ENCODE measurements around the gene DNAJC16. TPM values are rescaled to one million over a fixed set of nuclear protein-coding genes. Genes with fewer than 3 reads are reported as not detected.

DNAJC16 gene
- total and polyA plus RNA-seq, 4 donors: 3.3 to 14.2 (median 11.1) TPM

- H3K9me3 ChIP-seq (ENCODE audit: control insufficient read depth in 4 of 4, low read length in 3 of 4): no peaks in the 10 kb centered on the region
- no peaks in the 10 kb centered on the region for H3K36me3 ChIP-seq (ENCODE audit: control insufficient read depth in 4 of 4, insufficient read depth in 3 of 4, low read depth in 1 of 4, low read length in 3 of 4)
- peak overlapping the region; percentile 70 to 86 for H3K27ac ChIP-seq (ENCODE audit: low read depth in 1 of 2, low read length in 2 of 2)
- H3K27me3 ChIP-seq (ENCODE audit: control insufficient read depth in 4 of 4, insufficient read depth in 4 of 4, low read length in 3 of 4): no peaks in the 10 kb centered on the region
- TF ChIP-seq TAF1 (conservative IDR thresholded peaks at IDR 0.05) (no peak), YY1 (IDR thresholded peaks at IDR 0.05) (no peak), NR2F2 (IDR thresholded peaks at IDR 0.05) (no peak), RXRA (IDR thresholded peaks at IDR 0.05) (no peak), SP1 (IDR thresholded peaks at IDR 0.05) (peak; percentile 69), RAD21 (IDR thresholded peaks at IDR 0.05) (peak in 1 of 2 donors; percentile 16), CTCF (IDR thresholded peaks at IDR 0.05; ENCODE audit: low read depth, low read length, missing input control) (no peak), FOXA2 (IDR thresholded peaks at IDR 0.05) (peak; percentile 28), HNF4G (IDR thresholded peaks at IDR 0.05) (no peak), EGR1 (IDR thresholded peaks at IDR 0.05; ENCODE audit: low read depth in 2 of 2) (no peak), MAX (IDR thresholded peaks at IDR 0.05) (peak; percentile 69), HNF4A (conservative IDR thresholded peaks at IDR 0.05) (peak in 1 of 2 donors; percentile 15), GABPA (IDR thresholded peaks at IDR 0.05 in 1 of 2, conservative IDR thresholded peaks at IDR 0.05 in 1 of 2) (no peak), FOXA1 (IDR thresholded peaks at IDR 0.05) (no peak), JUND (IDR thresholded peaks at IDR 0.05) (no peak)
- TF ChIP-seq, protein P1, sequence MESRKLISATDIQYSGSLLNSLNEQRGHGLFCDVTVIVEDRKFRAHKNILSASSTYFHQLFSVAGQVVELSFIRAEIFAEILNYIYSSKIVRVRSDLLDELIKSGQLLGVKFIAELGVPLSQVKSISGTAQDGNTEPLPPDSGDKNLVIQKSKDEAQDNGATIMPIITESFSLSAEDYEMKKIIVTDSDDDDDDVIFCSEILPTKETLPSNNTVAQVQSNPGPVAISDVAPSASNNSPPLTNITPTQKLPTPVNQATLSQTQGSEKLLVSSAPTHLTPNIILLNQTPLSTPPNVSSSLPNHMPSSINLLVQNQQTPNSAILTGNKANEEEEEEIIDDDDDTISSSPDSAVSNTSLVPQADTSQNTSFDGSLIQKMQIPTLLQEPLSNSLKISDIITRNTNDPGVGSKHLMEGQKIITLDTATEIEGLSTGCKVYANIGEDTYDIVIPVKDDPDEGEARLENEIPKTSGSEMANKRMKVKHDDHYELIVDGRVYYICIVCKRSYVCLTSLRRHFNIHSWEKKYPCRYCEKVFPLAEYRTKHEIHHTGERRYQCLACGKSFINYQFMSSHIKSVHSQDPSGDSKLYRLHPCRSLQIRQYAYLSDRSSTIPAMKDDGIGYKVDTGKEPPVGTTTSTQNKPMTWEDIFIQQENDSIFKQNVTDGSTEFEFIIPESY (IDR thresholded peaks at IDR 0.05): no peak
- TF ChIP-seq, protein P2, sequence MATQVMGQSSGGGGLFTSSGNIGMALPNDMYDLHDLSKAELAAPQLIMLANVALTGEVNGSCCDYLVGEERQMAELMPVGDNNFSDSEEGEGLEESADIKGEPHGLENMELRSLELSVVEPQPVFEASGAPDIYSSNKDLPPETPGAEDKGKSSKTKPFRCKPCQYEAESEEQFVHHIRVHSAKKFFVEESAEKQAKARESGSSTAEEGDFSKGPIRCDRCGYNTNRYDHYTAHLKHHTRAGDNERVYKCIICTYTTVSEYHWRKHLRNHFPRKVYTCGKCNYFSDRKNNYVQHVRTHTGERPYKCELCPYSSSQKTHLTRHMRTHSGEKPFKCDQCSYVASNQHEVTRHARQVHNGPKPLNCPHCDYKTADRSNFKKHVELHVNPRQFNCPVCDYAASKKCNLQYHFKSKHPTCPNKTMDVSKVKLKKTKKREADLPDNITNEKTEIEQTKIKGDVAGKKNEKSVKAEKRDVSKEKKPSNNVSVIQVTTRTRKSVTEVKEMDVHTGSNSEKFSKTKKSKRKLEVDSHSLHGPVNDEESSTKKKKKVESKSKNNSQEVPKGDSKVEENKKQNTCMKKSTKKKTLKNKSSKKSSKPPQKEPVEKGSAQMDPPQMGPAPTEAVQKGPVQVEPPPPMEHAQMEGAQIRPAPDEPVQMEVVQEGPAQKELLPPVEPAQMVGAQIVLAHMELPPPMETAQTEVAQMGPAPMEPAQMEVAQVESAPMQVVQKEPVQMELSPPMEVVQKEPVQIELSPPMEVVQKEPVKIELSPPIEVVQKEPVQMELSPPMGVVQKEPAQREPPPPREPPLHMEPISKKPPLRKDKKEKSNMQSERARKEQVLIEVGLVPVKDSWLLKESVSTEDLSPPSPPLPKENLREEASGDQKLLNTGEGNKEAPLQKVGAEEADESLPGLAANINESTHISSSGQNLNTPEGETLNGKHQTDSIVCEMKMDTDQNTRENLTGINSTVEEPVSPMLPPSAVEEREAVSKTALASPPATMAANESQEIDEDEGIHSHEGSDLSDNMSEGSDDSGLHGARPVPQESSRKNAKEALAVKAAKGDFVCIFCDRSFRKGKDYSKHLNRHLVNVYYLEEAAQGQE (IDR thresholded peaks at IDR 0.05): peak; percentile 39
- TF ChIP-seq, protein P3, sequence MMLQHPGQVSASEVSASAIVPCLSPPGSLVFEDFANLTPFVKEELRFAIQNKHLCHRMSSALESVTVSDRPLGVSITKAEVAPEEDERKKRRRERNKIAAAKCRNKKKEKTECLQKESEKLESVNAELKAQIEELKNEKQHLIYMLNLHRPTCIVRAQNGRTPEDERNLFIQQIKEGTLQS (IDR thresholded peaks at IDR 0.05): peak; percentile 23
- H3K4me3 ChIP-seq (ENCODE audit: low read depth in 1 of 3, low read length in 3 of 3): peak overlapping the region; percentile 67 to 97 (median 75)
- WGBS: 2% methylated on average over 56 of the region's 56 CpGs
- DNase-seq (ENCODE audit: low spot score): peak; percentile 92
- H3K4me1 ChIP-seq (ENCODE audit: control insufficient read depth in 4 of 4, insufficient read depth in 4 of 4, low read length in 3 of 4): peaks cover 3 to 37% (median 25%) of the 10 kb centered on the region in 4 donors
- peak overlapping the region in 1 of 2 donors; percentile 68 for H3K9ac ChIP-seq (ENCODE audit: low read depth in 1 of 2, low read length in 2 of 2)
Measured at GRCh38 chr1:15603050-15603965, 76.7 kb downstream of the DNAJC16 start.
